ENCODE measurements around the gene DIP2C.
"Not testable (repeated sequence)": the region's sequence is repeated elsewhere in the genome, so short reads cannot be mapped to it uniquely, and the experiment has no call there.

DIP2C gene

DNA sequence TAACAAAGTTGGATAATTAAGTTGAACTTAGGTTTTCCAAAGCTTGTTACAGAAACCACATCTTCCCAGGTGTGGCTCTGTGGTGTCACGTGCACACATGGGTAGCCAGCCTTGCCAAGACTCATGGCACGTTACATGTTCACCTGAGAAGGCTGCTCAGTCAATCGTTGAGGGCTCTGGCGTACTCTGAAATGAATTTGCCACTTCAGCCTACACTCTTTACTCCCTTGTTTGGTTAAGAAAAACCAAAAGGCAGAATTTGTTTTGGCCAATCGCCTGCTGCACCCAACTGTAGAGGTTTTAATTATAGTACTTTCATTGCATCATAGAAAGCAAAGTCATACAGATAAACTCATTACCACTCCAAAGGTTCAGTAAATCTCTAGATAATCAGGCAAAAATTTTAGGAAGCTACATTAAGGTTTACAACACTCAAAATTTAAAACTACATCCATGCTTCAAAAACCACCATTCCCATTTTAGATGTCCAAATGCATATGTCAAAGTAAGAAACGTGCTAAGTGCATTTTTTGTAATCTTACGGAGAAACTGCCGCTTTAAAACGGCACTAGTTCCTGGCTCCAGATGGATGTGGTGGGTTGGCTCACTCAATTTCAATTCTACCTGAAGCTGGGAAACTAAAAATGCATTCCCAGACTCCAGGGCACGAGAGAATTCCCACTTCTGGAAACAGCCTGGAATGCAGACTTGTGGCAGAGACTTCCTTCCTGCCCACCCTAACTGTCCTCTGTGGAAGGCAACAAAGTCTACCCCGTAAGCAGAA, 88.4 kb downstream of the DIP2C start:
- H3K27ac ChIP-seq (ENCODE audit: low read depth in 2 of 2, low read length in 2 of 2): no peak overlapping the region
- H3K27me3 ChIP-seq (ENCODE audit: control insufficient read depth in 2 of 2, insufficient read depth in 2 of 2, low read length in 2 of 2): no peaks in the 10 kb centered on the region
- H3K9ac ChIP-seq (ENCODE audit: low read depth in 1 of 2, low read length in 2 of 2): no peak overlapping the region
- H3K4me3 ChIP-seq (ENCODE audit: low read length in 2 of 2): no peak overlapping the region
- H3K36me3 ChIP-seq (ENCODE audit: control insufficient read depth in 2 of 2, insufficient read depth in 2 of 2, low read length in 2 of 2): no peaks in the 10 kb centered on the region
- H3K4me1 ChIP-seq (ENCODE audit: control insufficient read depth in 2 of 2, insufficient read depth in 2 of 2, low read length in 2 of 2): peaks cover 3 to 10% of the 10 kb centered on the region in 2 donors
- H3K9me3 ChIP-seq (ENCODE audit: control insufficient read depth in 2 of 2, low read length in 2 of 2): no peaks in the 10 kb centered on the region

DNA sequence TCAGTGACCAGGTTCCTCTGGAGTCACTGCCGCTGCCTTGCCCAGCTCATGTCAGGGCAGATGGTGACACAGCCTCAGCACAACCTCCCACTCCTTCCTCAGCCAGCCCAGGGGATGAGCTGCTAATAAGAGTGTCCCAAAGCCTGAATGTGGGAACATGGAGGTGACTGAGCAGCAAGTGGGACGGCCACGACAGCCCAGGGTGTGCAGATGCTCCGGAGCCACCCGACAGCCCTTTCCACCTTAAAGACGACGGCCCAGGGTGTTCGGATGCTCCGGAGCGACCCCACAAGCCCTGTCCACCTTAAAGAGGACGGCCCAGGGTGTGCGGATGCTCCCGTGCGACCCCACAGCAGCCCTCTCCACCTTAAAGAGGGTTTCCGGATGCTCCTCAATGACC, 89.2 kb downstream of the DIP2C start:
- Histone ChIP-seq H3K4me1 (ENCODE audit: control insufficient read depth in 2 of 2, insufficient read depth in 2 of 2, low read length in 2 of 2) (peaks cover 0 to 5% of the 10 kb centered on the region in 2 donors), H3K9ac (ENCODE audit: low read depth in 1 of 2, low read length in 2 of 2) (no peak overlapping the region), H3K27ac (ENCODE audit: low read depth in 2 of 2, low read length in 2 of 2) (no peak overlapping the region)

DNA sequence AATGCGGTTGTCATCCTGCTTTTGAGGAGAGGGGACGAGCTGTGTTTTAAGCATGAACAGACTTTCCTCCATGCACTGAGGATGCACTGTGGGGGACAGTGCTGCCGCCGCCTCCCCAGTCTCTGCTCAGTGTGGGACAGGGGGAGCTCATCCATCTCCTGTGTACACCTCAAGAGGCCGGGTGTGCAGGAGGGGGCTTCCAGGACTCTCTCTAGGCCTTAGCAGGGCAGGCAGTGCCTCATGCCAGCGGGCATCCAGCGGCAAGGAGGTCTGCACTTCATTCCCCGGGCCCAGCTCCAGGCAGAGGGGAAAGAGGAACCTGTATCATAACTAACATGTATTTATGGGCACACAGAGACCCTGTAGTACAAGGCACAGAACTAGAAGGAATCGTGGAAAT, 89.7 kb downstream of the DIP2C start:
- H3K4me1 ChIP-seq (ENCODE audit: control insufficient read depth in 2 of 2, insufficient read depth in 2 of 2, low read length in 2 of 2): peaks cover 0 to 2% of the 10 kb centered on the region in 2 donors
- H3K27me3 ChIP-seq (ENCODE audit: control insufficient read depth in 2 of 2, insufficient read depth in 2 of 2, low read length in 2 of 2): no peaks in the 10 kb centered on the region
- no peak overlapping the region for H3K27ac ChIP-seq (ENCODE audit: low read depth in 2 of 2, low read length in 2 of 2)
- H3K4me3 ChIP-seq (ENCODE audit: low read length in 2 of 2): no peak overlapping the region
- no peak overlapping the region for H3K9ac ChIP-seq (ENCODE audit: low read depth in 1 of 2, low read length in 2 of 2)
- H3K36me3 ChIP-seq (ENCODE audit: control insufficient read depth in 2 of 2, insufficient read depth in 2 of 2, low read length in 2 of 2): no peaks in the 10 kb centered on the region
- no peaks in the 10 kb centered on the region for H3K9me3 ChIP-seq (ENCODE audit: control insufficient read depth in 2 of 2, low read length in 2 of 2)

More for the DNA sequence above, 89.2 kb downstream of the DIP2C start:
- no peak overlapping the region for H3K4me3 ChIP-seq (ENCODE audit: low read length in 2 of 2)
- H3K36me3 ChIP-seq (ENCODE audit: control insufficient read depth in 2 of 2, insufficient read depth in 2 of 2, low read length in 2 of 2): no peaks in the 10 kb centered on the region
- no peaks in the 10 kb centered on the region for H3K9me3 ChIP-seq (ENCODE audit: control insufficient read depth in 2 of 2, low read length in 2 of 2)
- no peaks in the 10 kb centered on the region for H3K27me3 ChIP-seq (ENCODE audit: control insufficient read depth in 2 of 2, insufficient read depth in 2 of 2, low read length in 2 of 2)

DNA sequence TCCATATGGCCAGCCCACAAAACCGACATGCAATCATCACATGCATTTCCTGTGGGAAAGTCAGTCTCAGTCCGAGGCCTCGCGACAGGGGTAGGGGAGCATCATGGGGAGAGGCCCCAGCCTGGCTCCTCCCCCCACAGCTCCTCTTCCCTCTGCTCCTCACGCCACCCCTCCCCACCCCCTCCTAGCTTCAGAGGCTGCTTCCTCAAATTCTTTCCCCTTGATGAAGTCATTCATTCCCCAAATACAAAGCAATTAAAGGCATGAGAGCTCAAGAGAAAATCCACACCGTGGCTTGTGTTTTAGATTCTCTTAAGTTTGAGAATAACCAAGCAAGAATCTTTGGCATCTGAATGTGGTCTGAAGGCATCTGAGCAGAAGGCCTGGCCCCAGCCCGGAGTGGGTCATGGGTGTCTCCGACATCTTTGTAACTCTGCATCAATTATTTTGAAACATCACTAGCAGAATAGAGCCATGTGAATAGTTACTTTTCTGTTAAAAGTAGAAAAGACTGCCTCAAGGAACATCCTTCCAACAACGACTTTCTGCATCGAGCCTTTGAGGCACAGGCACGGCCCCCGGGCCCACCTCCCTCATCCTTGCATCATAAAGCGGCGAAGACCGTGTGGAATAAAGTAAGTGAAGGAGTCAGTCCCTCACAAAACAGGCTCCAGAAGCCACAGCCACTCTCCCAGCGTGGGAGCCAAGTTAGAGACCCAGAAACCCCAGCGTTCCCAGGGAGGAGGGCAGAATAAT, 90.9 kb downstream of the DIP2C start:
- Histone ChIP-seq H3K36me3 (ENCODE audit: control insufficient read depth in 2 of 2, insufficient read depth in 2 of 2, low read length in 2 of 2) (no peaks in the 10 kb centered on the region), H3K9me3 (ENCODE audit: control insufficient read depth in 2 of 2, low read length in 2 of 2) (no peaks in the 10 kb centered on the region), H3K4me3 (ENCODE audit: low read length in 2 of 2) (no peak overlapping the region), H3K27me3 (ENCODE audit: control insufficient read depth in 2 of 2, insufficient read depth in 2 of 2, low read length in 2 of 2) (no peaks in the 10 kb centered on the region), H3K4me1 (ENCODE audit: control insufficient read depth in 2 of 2, insufficient read depth in 2 of 2, low read length in 2 of 2) (peaks cover 0 to 2% of the 10 kb centered on the region in 2 donors), H3K9ac (ENCODE audit: low read depth in 1 of 2, low read length in 2 of 2) (no peak overlapping the region), H3K27ac (ENCODE audit: low read depth in 2 of 2, low read length in 2 of 2) (no peak overlapping the region)

GRCh38 chr10:597976-598375, 91.5 kb downstream of the DIP2C start:
- H3K9me3 ChIP-seq (ENCODE audit: control insufficient read depth in 2 of 2, low read length in 2 of 2): no peaks in the 10 kb centered on the region
- no peak overlapping the region for H3K9ac ChIP-seq (ENCODE audit: low read depth in 1 of 2, low read length in 2 of 2)
- no peak overlapping the region for H3K27ac ChIP-seq (ENCODE audit: low read depth in 2 of 2, low read length in 2 of 2)
- peaks cover 0 to 2% of the 10 kb centered on the region in 2 donors for H3K4me1 ChIP-seq (ENCODE audit: control insufficient read depth in 2 of 2, insufficient read depth in 2 of 2, low read length in 2 of 2)
- H3K4me3 ChIP-seq (ENCODE audit: low read length in 2 of 2): no peak overlapping the region
- H3K27me3 ChIP-seq (ENCODE audit: control insufficient read depth in 2 of 2, insufficient read depth in 2 of 2, low read length in 2 of 2): no peaks in the 10 kb centered on the region
- no peaks in the 10 kb centered on the region for H3K36me3 ChIP-seq (ENCODE audit: control insufficient read depth in 2 of 2, insufficient read depth in 2 of 2, low read length in 2 of 2)

DNA sequence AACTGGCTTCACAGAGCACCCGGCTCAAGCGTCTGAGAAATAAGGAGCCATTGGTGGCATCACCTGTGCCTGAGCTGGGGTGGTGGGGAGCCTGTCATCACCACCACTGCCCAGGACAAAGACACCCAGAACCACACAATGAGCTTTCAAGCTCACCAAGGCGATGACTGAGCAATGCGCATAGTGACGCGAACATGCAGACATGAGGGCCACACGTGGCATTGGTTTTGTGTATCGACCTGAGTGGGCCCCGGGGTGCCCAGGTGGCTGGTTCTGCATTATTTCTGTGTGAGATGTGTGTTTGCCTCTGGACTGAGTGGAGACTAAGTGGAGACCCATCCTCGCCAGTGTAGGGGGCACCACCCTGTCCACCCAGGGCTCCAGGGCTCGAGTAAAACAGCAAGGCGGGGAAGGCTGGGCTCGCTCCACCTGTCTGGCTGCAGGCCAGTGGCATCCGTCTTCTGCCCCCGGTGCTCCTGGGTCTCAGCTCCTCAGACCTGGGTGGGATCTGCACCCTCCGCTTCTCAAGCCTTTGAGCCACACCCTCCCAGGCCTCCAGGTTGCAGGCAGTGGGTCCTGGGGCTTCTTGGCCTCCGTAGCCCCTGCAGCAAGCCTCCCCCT, 92.6 kb downstream of the DIP2C start:
- Histone ChIP-seq H3K9ac (ENCODE audit: low read depth in 1 of 2, low read length in 2 of 2) (no peak overlapping the region), H3K4me1 (ENCODE audit: control insufficient read depth in 2 of 2, insufficient read depth in 2 of 2, low read length in 2 of 2) (peaks cover 0 to 2% of the 10 kb centered on the region in 2 donors), H3K27ac (ENCODE audit: low read depth in 2 of 2, low read length in 2 of 2) (no peak overlapping the region), H3K27me3 (ENCODE audit: control insufficient read depth in 2 of 2, insufficient read depth in 2 of 2, low read length in 2 of 2) (no peaks in the 10 kb centered on the region), H3K4me3 (ENCODE audit: low read length in 2 of 2) (no peak overlapping the region), H3K9me3 (ENCODE audit: control insufficient read depth in 2 of 2, low read length in 2 of 2) (no peaks in the 10 kb centered on the region), H3K36me3 (ENCODE audit: control insufficient read depth in 2 of 2, insufficient read depth in 2 of 2, low read length in 2 of 2) (no peaks in the 10 kb centered on the region)

DNA sequence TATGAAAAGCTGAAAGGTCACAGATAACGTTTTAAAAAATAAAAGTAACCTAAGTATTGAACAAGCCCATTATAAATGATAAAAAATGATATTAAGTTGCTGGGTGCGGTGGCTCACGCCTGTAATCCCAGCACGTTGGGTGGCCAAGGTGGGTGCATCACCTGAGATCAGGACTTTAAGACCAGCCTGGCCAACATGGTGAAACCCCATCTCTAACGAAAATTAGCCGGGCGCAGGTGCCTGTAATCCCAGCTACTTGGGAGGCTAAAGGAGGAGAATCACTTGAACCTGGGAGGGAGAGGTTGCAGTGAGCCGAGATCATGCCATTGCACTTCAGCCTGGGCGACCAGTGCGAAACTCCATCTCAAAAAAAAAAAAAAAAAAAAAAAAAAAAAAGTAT, 93.3 kb downstream of the DIP2C start:
- H3K27me3 ChIP-seq (ENCODE audit: control insufficient read depth in 2 of 2, insufficient read depth in 2 of 2, low read length in 2 of 2); H3K4me1 ChIP-seq (ENCODE audit: control insufficient read depth in 2 of 2, insufficient read depth in 2 of 2, low read length in 2 of 2); H3K27ac ChIP-seq (ENCODE audit: low read depth in 2 of 2, low read length in 2 of 2); H3K36me3 ChIP-seq (ENCODE audit: control insufficient read depth in 2 of 2, insufficient read depth in 2 of 2, low read length in 2 of 2); H3K9me3 ChIP-seq (ENCODE audit: control insufficient read depth in 2 of 2, low read length in 2 of 2); H3K9ac ChIP-seq (ENCODE audit: low read depth in 1 of 2, low read length in 2 of 2); H3K4me3 ChIP-seq (ENCODE audit: low read length in 2 of 2): not testable (repeated sequence)

GRCh38 chr10:595473-595872, 94.0 kb downstream of the DIP2C start:
- H3K27me3 ChIP-seq (ENCODE audit: control insufficient read depth in 2 of 2, insufficient read depth in 2 of 2, low read length in 2 of 2): no peaks in the 10 kb centered on the region
- no peak overlapping the region for H3K4me3 ChIP-seq (ENCODE audit: low read length in 2 of 2)
- no peak overlapping the region for H3K9ac ChIP-seq (ENCODE audit: low read depth in 1 of 2, low read length in 2 of 2)
- H3K27ac ChIP-seq (ENCODE audit: low read depth in 2 of 2, low read length in 2 of 2): no peak overlapping the region
- H3K36me3 ChIP-seq (ENCODE audit: control insufficient read depth in 2 of 2, insufficient read depth in 2 of 2, low read length in 2 of 2): no peaks in the 10 kb centered on the region
- no peaks in the 10 kb centered on the region for H3K9me3 ChIP-seq (ENCODE audit: control insufficient read depth in 2 of 2, low read length in 2 of 2)
- H3K4me1 ChIP-seq (ENCODE audit: control insufficient read depth in 2 of 2, insufficient read depth in 2 of 2, low read length in 2 of 2): no peaks in the 10 kb centered on the region

- Histone ChIP-seq H3K4me3 (ENCODE audit: low read length in 2 of 2) (no peak overlapping the region), H3K27ac (ENCODE audit: low read depth in 2 of 2, low read length in 2 of 2) (no peak overlapping the region)
Measured at GRCh38 chr10:594584-595270, 94.7 kb downstream of the DIP2C start.

More at GRCh38 chr10:594584-595270, 94.7 kb downstream of the DIP2C start:
- Histone ChIP-seq H3K4me1 (ENCODE audit: control insufficient read depth in 2 of 2, insufficient read depth in 2 of 2, low read length in 2 of 2) (no peaks in the 10 kb centered on the region), H3K36me3 (ENCODE audit: control insufficient read depth in 2 of 2, insufficient read depth in 2 of 2, low read length in 2 of 2) (no peaks in the 10 kb centered on the region), H3K9me3 (ENCODE audit: control insufficient read depth in 2 of 2, low read length in 2 of 2) (no peaks in the 10 kb centered on the region), H3K27me3 (ENCODE audit: control insufficient read depth in 2 of 2, insufficient read depth in 2 of 2, low read length in 2 of 2) (no peaks in the 10 kb centered on the region), H3K9ac (ENCODE audit: low read depth in 1 of 2, low read length in 2 of 2) (no peak overlapping the region)

Data from mucosa of rectum (tissue), 2 donors.